Activated naive CD8-positive, alpha-beta T cell (primary cell): ENCODE results near the gene GLRA3.
"Not testable (repeated sequence)": the region's sequence is repeated elsewhere in the genome, so short reads cannot be mapped to it uniquely, and the experiment has no call there.

Experiments used
- H3K27ac Mint-ChIP-seq: one replicate; pipeline ENCODE4 v1.8.0; 2021; ENCODE audit warnings: mixed read lengths
- H3K27me3 Mint-ChIP-seq: one replicate; pipeline ENCODE4 v1.8.0; 2021; ENCODE audit warnings: mixed read lengths
- H3K36me3 Mint-ChIP-seq: one replicate; pipeline ENCODE4 v1.8.0; 2021; ENCODE audit warnings: mixed read lengths
- H3K4me1 Mint-ChIP-seq: one replicate; pipeline ENCODE4 v1.8.0; 2021; ENCODE audit warnings: low read depth, mixed read lengths
- H3K4me3 Mint-ChIP-seq: one replicate; pipeline ENCODE4 v1.8.0; 2021; ENCODE audit warnings: mild to moderate bottlenecking, mixed read lengths
- H3K9me3 Mint-ChIP-seq: one replicate; pipeline ENCODE4 v1.8.0; 2021; ENCODE audit warnings: low read depth, mixed read lengths

The GLRA3 gene

GRCh38 chr4:174828845-174829701 lies at the start of gene GLRA3:
TSS of gene GLRA3 (minus strand) at chr4:174829247. CDS start at chr4:174828811, 436 bp downstream.
- Mint-ChIP-seq H3K36me3 (peaks cover 2% of the 10 kb centered on the region), H3K27me3 (peaks cover 12% of the 10 kb centered on the region), H3K4me3 (peak within 1 kb of the TSS; percentile 32), H3K4me1 (peaks cover 5% of the 10 kb centered on the region), H3K27ac (no peak within 1 kb of the TSS), H3K9me3 (peaks cover 19% of the 10 kb centered on the region)

DNA sequence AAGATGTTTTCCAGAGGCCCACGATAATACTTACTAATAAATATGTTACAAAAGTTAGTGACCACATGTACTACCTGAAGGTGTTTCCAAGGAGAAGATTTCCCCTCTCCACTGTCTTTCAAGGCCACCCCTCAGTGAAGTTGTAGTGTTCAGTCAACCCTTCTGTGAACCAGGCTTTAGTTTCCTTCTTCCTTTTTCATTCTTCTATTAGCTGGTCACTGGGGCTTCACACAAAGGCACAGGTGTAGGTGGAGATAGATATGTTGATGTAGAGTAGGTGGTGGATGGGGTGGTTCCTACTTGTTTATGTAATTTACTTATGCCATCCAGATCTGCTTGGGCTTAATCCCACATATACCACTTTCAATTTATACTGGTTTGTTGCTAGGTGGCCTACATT lies 45.9 kb upstream of the GLRA3 start:
- no peaks in the 10 kb centered on the region for H3K27me3 Mint-ChIP-seq
- H3K4me3 Mint-ChIP-seq, result no peak overlapping the region
- no peak overlapping the region for H3K27ac Mint-ChIP-seq

GRCh38 chr4:174873931-174874330 lies 44.9 kb upstream of the GLRA3 start:
- no peaks in the 10 kb centered on the region for H3K36me3 Mint-ChIP-seq
- H3K4me1 Mint-ChIP-seq, result no peaks in the 10 kb centered on the region
- H3K27me3 Mint-ChIP-seq, result no peaks in the 10 kb centered on the region
- no peak overlapping the region for H3K27ac Mint-ChIP-seq
- peaks cover 7% of the 10 kb centered on the region for H3K9me3 Mint-ChIP-seq
- no peak overlapping the region for H3K4me3 Mint-ChIP-seq

More for the DNA sequence above, 45.9 kb upstream of the GLRA3 start:
- H3K4me1 Mint-ChIP-seq, result no peaks in the 10 kb centered on the region
- no peaks in the 10 kb centered on the region for H3K36me3 Mint-ChIP-seq
- peaks cover 7% of the 10 kb centered on the region for H3K9me3 Mint-ChIP-seq

GRCh38 chr4:174873146-174873545 lies 44.1 kb upstream of the GLRA3 start:
- not testable (repeated sequence) for H3K36me3 Mint-ChIP-seq, H3K4me3 Mint-ChIP-seq, H3K4me1 Mint-ChIP-seq, H3K9me3 Mint-ChIP-seq, H3K27ac Mint-ChIP-seq, H3K27me3 Mint-ChIP-seq

DNA sequence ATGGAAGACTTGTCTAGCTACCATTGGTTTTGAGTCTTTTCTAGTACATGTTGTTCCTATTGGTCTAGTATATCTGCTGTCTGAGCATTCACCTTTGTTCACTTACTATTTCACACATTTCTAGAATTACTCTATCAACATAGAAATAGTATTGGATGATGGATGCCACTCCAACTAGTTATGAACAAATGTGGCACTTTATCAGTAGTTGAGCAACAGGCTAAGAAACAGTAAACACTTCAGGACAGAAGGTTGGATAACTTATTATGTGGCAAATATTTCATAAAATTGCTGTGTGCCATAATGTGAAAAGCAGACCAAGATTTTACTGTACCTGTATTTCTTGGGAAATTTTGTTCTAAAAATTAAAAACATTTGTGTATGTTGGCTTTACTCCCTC lies 42.4 kb upstream of the GLRA3 start:
- H3K4me3 Mint-ChIP-seq, result no peak overlapping the region

GRCh38 chr4:174870311-174870710 lies 41.3 kb upstream of the GLRA3 start:
- Mint-ChIP-seq H3K4me1 (no peaks in the 10 kb centered on the region), H3K27ac (no peak overlapping the region), H3K4me3 (no peak overlapping the region), H3K36me3 (no peaks in the 10 kb centered on the region), H3K9me3 (peaks cover 11% of the 10 kb centered on the region), H3K27me3 (no peaks in the 10 kb centered on the region)

More for the DNA sequence above, 42.4 kb upstream of the GLRA3 start:
- Mint-ChIP-seq H3K27ac (no peak overlapping the region), H3K4me1 (no peaks in the 10 kb centered on the region), H3K36me3 (no peaks in the 10 kb centered on the region), H3K9me3 (peaks cover 11% of the 10 kb centered on the region), H3K27me3 (no peaks in the 10 kb centered on the region)

DNA sequence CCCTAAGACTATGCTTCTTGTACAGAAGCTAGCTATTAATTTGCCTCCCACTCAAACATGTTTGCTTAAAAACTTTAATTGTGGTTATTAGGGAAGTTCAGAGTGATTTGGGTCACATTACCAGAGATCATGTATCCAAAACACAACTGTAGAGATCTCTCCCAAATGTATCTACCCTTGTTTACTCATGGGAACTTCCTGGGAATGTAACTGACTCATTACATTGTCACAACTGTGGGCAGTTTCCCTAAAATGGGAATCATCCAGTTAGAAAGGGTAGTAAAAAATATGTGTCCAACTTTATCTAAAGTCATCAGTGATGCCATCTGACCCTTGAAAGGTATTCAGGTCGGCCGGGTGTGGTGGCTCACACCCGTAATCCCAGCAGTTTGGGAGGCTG lies 40.3 kb upstream of the GLRA3 start:
- H3K4me3 Mint-ChIP-seq, result no peak overlapping the region
- H3K27ac Mint-ChIP-seq, result no peak overlapping the region
- no peaks in the 10 kb centered on the region for H3K36me3 Mint-ChIP-seq

DNA sequence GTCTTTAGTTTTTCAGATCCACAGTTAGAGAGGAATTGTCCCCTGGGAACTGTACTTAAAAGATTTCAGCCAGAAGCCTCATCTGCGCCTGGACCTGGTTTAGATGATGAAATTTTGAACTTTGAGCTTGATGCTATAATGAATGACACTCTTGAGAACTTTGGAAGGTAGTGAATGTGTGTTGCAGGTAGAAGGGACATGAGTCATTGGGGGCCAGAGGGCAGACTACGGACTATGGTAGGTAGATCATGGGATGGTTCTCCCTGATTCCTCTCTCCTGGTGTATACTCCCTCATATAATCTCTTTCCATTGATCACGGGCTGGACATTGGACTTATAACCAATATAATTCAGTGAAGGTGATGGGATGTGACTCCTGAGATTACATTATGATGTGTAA lies 38.9 kb upstream of the GLRA3 start:
- Mint-ChIP-seq H3K4me1 (no peaks in the 10 kb centered on the region), H3K4me3 (no peak overlapping the region), H3K36me3 (no peaks in the 10 kb centered on the region), H3K27me3 (no peaks in the 10 kb centered on the region), H3K9me3 (peaks cover 11% of the 10 kb centered on the region), H3K27ac (no peak overlapping the region)

More for the DNA sequence above, 40.3 kb upstream of the GLRA3 start:
- H3K9me3 Mint-ChIP-seq, result peaks cover 11% of the 10 kb centered on the region
- no peaks in the 10 kb centered on the region for H3K27me3 Mint-ChIP-seq
- no peaks in the 10 kb centered on the region for H3K4me1 Mint-ChIP-seq

- H3K9me3 Mint-ChIP-seq, result peaks cover 8% of the 10 kb centered on the region
- H3K36me3 Mint-ChIP-seq, result no peaks in the 10 kb centered on the region
- H3K4me3 Mint-ChIP-seq, result no peak overlapping the region
- H3K27ac Mint-ChIP-seq, result no peak overlapping the region
- no peaks in the 10 kb centered on the region for H3K4me1 Mint-ChIP-seq
- no peaks in the 10 kb centered on the region for H3K27me3 Mint-ChIP-seq
Observed at GRCh38 chr4:174865418-174865985, 36.5 kb upstream of the GLRA3 start.

GRCh38 chr4:174864031-174864430 lies 35.0 kb upstream of the GLRA3 start:
- no peaks in the 10 kb centered on the region for H3K4me1 Mint-ChIP-seq
- H3K27ac Mint-ChIP-seq, result no peak overlapping the region
- no peaks in the 10 kb centered on the region for H3K36me3 Mint-ChIP-seq
- H3K9me3 Mint-ChIP-seq, result peaks cover 8% of the 10 kb centered on the region
- H3K27me3 Mint-ChIP-seq, result no peaks in the 10 kb centered on the region
- H3K4me3 Mint-ChIP-seq, result no peak overlapping the region

GRCh38 chr4:174860588-174860987 lies 31.5 kb upstream of the GLRA3 start:
- no peaks in the 10 kb centered on the region for H3K27me3 Mint-ChIP-seq
- no peak overlapping the region for H3K27ac Mint-ChIP-seq
- H3K4me3 Mint-ChIP-seq, result no peak overlapping the region
- H3K4me1 Mint-ChIP-seq, result no peaks in the 10 kb centered on the region
- peaks cover 4% of the 10 kb centered on the region for H3K9me3 Mint-ChIP-seq
- H3K36me3 Mint-ChIP-seq, result no peaks in the 10 kb centered on the region

GRCh38 chr4:174859904-174860303 lies 30.9 kb upstream of the GLRA3 start:
- H3K36me3 Mint-ChIP-seq, result no peaks in the 10 kb centered on the region
- peaks cover 4% of the 10 kb centered on the region for H3K9me3 Mint-ChIP-seq
- no peak overlapping the region for H3K27ac Mint-ChIP-seq
- no peak overlapping the region for H3K4me3 Mint-ChIP-seq
- no peaks in the 10 kb centered on the region for H3K27me3 Mint-ChIP-seq
- H3K4me1 Mint-ChIP-seq, result no peaks in the 10 kb centered on the region

DNA sequence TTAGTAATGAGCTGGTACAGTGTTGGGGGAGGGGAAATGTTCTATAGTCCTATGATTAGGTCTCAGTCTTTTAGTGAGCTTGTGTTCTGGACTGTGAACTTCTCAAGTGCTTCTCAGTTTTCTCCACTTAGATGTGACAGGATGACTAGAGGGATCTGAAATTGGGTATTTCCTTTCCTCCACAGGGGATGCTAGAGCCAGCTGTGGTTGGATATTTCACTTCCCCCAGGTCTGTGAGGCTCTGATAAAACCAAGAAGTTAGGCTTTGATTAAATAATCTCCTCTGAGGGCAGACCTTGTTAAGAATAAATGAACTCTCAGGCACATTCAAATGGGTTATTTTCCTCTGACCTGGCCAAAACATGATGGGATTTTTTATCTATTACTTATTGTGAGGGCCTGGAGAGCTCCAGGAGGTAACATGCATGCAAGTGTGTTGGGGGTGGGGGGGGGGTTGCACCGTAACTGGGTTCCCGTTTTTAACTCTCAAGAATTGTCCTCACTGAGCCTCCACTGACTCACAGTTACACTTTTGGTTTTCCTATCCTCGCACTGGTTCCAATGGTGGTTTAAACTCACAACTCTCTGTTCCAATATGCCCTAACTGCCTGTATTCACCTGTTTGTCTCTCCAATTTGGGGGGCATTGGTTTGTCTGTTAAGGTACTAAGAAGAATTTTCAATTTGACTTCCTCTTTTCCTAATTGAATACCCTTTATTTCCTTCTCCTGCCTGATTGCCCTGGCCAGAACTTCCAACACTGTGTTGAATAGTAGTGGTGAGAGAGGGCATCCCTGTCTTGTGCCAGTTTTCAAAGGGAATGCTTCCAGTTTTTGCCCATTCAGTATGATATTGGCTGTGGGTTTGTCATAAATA lies 28.1 kb upstream of the GLRA3 start:
- Mint-ChIP-seq H3K36me3 (no peaks in the 10 kb centered on the region), H3K4me3 (no peak overlapping the region), H3K27me3 (no peaks in the 10 kb centered on the region), H3K4me1 (no peaks in the 10 kb centered on the region), H3K9me3 (peaks cover 4% of the 10 kb centered on the region), H3K27ac (no peak overlapping the region)

GRCh38 chr4:174855050-174855449 lies 26.0 kb upstream of the GLRA3 start:
- H3K9me3 Mint-ChIP-seq, result no peaks in the 10 kb centered on the region
- H3K4me1 Mint-ChIP-seq, result no peaks in the 10 kb centered on the region
- H3K36me3 Mint-ChIP-seq, result no peaks in the 10 kb centered on the region
- no peaks in the 10 kb centered on the region for H3K27me3 Mint-ChIP-seq
- no peak overlapping the region for H3K4me3 Mint-ChIP-seq
- no peak overlapping the region for H3K27ac Mint-ChIP-seq

- no peaks in the 10 kb centered on the region for H3K9me3 Mint-ChIP-seq
- no peaks in the 10 kb centered on the region for H3K36me3 Mint-ChIP-seq
- H3K4me3 Mint-ChIP-seq, result no peak overlapping the region
- no peak overlapping the region for H3K27ac Mint-ChIP-seq
- no peaks in the 10 kb centered on the region for H3K4me1 Mint-ChIP-seq
- H3K27me3 Mint-ChIP-seq, result no peaks in the 10 kb centered on the region
Observed at GRCh38 chr4:174853629-174854028, 24.6 kb upstream of the GLRA3 start.
